GM21360 (cell line): ENCODE measurements around the gene PLEKHH2.
"Not testable (repeated sequence)": the region's sequence is repeated elsewhere in the genome, so short reads cannot be mapped to it uniquely, and the experiment has no call there.

Source experiments
- ATAC-seq: cut with Tn5 transposase; IDR thresholded peaks from one replicate; pipeline ENCODE4 v1.9.1; 2021; ENCODE audit warnings: mild to moderate bottlenecking, moderate library complexity; ENCODE audit not compliant: unreplicated experiment

PLEKHH2 gene

DNA sequence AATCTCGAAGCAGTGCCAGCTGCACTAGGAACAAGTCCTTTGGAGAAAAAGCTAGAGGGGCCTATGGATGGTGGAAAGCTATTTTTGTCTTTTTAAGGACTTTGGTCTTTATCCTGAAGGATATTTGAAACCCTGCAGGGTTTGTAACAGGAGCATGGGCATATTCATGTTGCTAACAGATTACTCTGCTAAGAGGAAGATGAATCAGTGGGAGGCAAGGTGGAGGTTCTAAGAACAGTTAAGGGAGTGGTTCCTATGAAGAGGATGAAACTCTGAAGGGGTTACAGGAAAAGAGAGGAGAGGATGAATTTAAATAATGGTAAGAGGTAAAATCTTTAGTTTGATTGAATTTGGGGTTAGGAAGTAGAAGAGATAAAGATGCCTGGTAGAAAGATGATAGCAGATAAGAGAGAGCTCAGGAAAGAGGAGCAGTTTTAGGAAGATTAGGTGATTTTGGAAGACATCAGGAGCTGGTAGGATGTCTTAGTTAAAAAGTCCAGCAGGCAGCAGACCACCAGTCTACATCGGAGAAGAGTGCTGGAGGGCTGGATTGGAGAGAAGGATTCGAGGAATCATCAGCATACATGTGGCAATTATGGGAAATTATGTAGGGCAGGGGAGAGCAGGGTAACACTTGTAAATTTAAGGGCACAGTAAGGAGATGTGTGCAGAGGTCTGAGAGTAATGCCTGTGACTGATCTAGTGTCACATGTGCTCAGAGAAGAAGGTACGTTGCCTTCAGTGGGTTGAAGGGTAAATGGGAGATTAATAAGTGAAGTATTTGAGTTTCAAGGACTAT lies 78.4 kb downstream of the PLEKHH2 start:
- ATAC-seq, result no peak

- ATAC-seq, result no peak
Observed at GRCh38 chr2:43717322-43717721, 80.3 kb downstream of the PLEKHH2 start.

- ATAC-seq, result no peak
Observed at GRCh38 chr2:43718530-43719124, 81.6 kb downstream of the PLEKHH2 start.

GRCh38 chr2:43724728-43725526 lies 87.9 kb downstream of the PLEKHH2 start:
- no peak for ATAC-seq

GRCh38 chr2:43725711-43726246 lies 88.7 kb downstream of the PLEKHH2 start:
- no peak for ATAC-seq

- ATAC-seq, result not testable (repeated sequence)
Observed at GRCh38 chr2:43726961-43727633, 90.0 kb downstream of the PLEKHH2 start.

- no peak for ATAC-seq
Observed at GRCh38 chr2:43727634-43728014, 90.6 kb downstream of the PLEKHH2 start.

DNA sequence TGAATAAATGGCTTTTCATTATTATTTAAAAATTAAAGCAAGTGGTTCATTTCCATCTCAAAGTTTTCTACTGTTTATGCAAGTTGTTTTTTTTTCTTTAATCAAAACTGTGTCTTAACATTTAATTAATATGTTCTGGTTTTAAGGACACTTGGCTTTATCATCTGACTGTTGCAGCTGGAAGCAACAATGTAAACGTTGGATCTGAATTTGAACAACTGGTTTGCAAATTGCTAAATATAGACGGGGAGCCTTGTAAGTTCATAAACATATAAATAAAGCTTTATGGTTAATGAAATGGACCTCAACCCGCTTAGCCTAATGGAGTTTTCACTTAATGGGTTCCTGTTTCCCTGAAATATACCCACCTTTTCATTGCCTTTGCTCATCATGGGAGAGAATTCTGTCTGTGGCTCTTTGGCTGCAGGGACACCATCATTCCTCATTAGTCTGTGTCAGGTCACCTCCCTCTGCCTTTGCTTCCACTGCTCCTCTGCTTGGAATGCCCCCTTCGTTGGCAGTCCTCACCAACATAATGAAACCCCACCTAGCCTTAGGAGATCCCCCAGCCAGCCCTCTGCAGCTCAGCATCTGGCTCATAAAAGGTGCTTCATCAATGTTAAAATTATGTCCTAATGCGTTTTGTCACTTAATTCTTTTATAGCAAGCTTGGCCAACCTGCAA lies 92.6 kb downstream of the PLEKHH2 start:
- no peak for ATAC-seq

DNA sequence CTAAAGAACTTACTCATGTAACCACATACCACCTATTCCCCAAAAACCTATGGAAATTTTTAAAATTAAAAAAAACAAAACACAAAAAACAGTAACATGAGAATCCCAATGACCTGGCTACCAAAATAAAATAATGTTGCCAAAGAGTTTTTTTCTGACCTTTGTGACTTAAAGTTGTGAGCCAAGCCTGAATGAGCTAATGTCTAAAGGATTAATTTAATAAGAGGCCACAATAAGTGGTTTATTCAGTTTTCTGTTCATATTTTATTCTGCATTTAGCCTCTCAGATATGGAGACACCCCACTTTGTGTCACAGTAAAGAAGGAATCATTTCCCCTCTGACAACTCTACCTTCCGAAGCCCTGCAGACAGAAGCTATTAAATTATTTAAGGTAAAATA lies 94.2 kb downstream of the PLEKHH2 start:
- no peak for ATAC-seq

DNA sequence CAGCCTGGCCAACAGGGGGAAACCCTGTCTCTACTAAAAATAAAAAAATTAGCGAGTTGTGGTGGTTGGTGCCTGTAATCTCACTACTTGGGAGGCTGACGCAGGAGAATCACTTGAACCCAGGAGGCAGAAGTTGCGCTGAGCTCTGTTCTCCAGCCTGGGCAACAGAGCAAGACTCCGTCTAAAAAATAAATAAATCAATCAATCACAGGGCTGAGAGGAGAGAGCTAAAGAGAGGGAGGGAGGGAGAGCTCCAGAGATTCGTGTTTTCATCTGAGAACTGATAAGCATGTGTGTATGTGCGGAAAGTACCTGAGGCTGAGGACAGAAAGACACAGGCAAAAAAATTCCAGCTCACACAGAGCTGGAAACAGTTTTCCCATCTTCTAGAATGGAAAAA lies 99.6 kb downstream of the PLEKHH2 start:
- ATAC-seq, result no peak

DNA sequence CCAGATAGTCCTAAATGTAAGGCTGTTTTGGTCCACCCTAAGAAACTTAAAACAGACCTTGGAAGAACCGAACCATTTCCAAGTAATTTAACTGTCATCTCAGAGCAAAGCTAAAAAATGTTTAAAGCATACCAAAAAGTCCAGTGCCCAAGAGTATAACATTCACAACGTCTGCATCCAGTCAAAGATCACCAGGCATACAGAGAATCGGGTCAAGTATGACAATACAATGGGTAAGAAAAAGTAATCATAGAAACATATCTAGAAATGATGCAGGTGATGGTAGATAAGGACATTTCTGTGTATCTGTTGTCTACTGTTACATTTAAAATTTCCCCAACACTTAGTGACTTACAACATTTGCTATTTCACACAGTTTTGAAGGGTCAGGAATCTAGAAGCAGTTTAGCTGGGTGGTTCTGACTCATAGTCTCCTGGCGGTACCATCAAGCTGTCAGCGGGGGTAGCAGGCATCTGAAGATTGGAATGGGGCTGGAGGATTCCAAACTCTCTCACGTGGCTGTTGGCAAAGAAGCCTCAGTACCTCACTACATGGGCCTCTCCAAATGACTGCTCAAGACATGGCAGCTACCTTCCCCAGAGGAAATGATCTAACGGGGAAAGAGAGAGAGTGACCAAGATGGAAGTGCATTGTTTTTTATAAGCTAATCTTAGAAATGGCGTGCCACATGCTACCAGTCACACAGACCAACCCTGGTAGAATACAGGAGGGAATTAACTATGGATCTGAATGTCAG lies 100.2 kb downstream of the PLEKHH2 start:
- no peak for ATAC-seq

DNA sequence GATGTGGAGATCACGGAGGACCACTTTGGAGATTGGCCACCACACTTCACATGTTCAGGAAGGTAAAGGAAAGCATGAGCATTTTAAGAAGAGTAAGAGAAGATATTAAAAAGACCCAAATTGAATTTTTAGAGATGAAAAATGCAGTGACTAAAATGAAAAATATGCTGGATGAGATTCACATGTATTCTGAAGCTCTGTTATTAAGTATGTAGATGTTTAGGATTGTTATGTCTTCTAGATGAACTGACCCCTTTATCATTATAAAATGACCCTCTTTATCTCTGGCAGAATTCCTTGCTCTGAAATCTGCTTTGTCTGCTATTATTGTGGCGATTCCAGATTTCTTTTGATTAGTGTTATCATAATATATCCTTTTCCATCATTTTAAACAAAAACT lies 100.8 kb downstream of the PLEKHH2 start:
- ATAC-seq, result no peak

GRCh38 chr2:43738257-43738656 lies 101.2 kb downstream of the PLEKHH2 start:
- ATAC-seq, result no peak

GRCh38 chr2:43743706-43744105 lies 106.6 kb downstream of the PLEKHH2 start:
- ATAC-seq, result no peak

GRCh38 chr2:43745457-43745856 lies 108.4 kb downstream of the PLEKHH2 start:
- ATAC-seq, result no peak

DNA sequence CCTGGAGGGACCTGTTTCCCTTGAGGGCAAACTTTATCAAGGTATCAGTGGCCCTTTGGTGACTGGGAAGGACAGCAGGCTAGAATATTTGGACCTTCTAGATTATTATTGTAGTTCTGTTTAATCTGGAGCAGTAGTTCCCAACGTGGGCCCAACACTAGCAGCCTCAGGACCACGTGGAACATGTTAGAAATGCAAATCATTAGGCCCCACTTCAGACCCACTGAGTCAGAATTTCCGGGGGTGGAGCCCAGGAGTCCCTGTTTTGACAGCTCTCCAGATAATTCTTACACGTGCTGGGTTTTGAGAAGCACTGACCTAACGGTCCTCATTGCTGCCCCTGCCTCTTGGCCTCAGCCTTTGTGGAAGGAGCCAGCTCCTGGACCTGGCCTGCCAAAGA lies 111.3 kb downstream of the PLEKHH2 start:
- no peak for ATAC-seq

DNA sequence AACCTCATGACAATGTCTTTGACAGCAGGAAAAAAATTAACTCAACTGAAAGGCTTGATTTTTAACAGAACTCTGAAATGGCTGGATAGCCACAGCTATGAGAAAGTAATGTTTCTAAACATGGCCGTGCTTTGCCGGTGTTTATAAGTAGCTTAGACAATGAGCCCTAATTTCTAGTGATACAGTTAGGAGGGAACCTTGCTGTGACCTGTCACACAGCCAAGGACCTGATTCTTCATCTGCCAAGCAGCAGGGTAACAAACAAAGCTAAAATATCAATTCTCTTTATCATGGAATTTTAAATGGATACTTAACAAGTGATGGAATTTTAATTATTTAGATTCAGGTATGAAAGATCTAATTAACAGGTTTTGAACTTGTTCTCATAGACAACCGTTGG lies 112.5 kb downstream of the PLEKHH2 start:
- no peak for ATAC-seq

- ATAC-seq, result no peak
Observed at GRCh38 chr2:43751476-43751990, 114.5 kb downstream of the PLEKHH2 start.

- ATAC-seq, result no peak
Observed at GRCh38 chr2:43752302-43752701, 115.2 kb downstream of the PLEKHH2 start.

DNA sequence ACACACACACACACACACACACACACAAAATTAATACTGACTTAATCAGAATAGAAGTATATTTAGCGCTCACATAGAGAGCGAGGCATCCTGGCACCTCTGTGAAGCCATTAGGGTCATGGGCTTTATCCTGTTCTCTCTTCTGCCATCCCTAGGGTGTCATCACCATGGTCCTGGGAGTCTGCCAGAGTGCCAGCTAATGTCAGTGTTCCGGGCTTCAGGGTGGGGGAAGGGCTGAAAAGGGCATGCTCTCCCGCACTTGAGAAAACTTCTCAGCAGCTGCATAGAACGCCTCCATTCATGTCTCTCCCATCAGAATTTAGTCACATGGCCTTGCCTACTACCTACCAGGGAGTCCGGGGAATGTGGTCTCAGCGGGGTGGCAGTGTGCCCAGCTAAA lies 117.1 kb downstream of the PLEKHH2 start:
- ATAC-seq, result no peak
